Peyer's patch (tissue), 4 donors: ENCODE results near the gene GLT6D1. TPM values are rescaled to one million over a fixed set of nuclear protein-coding genes. Genes with fewer than 3 reads are reported as not detected.

Source experiments
- DNase-seq, 3 donors: peaks; one replicate each; pipeline ENCODE4 v3.0.0-alpha.2; 2017 to 2019
- H3K27ac ChIP-seq, 4 donors: fragments of 200-600 bp; sonication (generic); one replicate each; pipeline ENCODE4 v1.5.1; 2016 to 2019
- H3K27me3 ChIP-seq, 2 donors: fragments of 200-600 bp; sonication (generic); one replicate each; pipeline ENCODE4 v1.5.1; 2019
- H3K36me3 ChIP-seq, 3 donors: fragments of 200-600 bp; sonication (generic); one replicate each; pipeline ENCODE4 v1.5.1; 2016 to 2019
- H3K4me1 ChIP-seq, 4 donors: fragments of 200-600 bp; sonication (generic); one replicate each; pipeline ENCODE4 v1.5.1; 2016 to 2019
- H3K4me3 ChIP-seq, 4 donors: fragments of 200-600 bp; sonication (generic); 1 replicate in 3 of 4; 2 replicates in 1 of 4; pipeline ENCODE4 v1.5.1; 2016 to 2019; ENCODE audit warnings: mild to moderate bottlenecking in 1 of 4
- H3K9me3 ChIP-seq, 4 donors: fragments of 200-600 bp; sonication (generic); one replicate each; pipeline ENCODE4 v1.5.1; 2016 to 2019; ENCODE audit warnings: mild to moderate bottlenecking in 1 of 4
- POLR2A ChIP-seq, 2 donors: fragments of 450-650 bp; IDR thresholded peaks; one replicate each; pipeline ENCODE4 v1.5.1; 2017; ENCODE audit warnings: antibody characterized with exemption in 2 of 2, mild to moderate bottlenecking in 2 of 2, moderate library complexity in 2 of 2
- total RNA-seq, 4 donors: library from RNA; depleted of rRNA; stranded (reverse); fragments of >200 nt; gene quantifications; one replicate each; pipeline ENCODE4 v1.1.0, GENCODE V29; 2016
- TF ChIP-seq, protein P1 (sequence below), 6 experiments: fragments of 450-650 bp in 4 of 6; fragments of 200-600 bp in 2 of 6; sonication (generic) in 1 of 6; IDR thresholded peaks; one replicate each; pipeline ENCODE4 v1.5.1; 2017 to 2019; ENCODE audit warnings: antibody characterized with exemption in 6 of 6, mild to moderate bottlenecking in 3 of 6, moderate library complexity in 1 of 6

The GLT6D1 gene
- total RNA-seq, 4 donors from 2014 or later: not detected

DNA sequence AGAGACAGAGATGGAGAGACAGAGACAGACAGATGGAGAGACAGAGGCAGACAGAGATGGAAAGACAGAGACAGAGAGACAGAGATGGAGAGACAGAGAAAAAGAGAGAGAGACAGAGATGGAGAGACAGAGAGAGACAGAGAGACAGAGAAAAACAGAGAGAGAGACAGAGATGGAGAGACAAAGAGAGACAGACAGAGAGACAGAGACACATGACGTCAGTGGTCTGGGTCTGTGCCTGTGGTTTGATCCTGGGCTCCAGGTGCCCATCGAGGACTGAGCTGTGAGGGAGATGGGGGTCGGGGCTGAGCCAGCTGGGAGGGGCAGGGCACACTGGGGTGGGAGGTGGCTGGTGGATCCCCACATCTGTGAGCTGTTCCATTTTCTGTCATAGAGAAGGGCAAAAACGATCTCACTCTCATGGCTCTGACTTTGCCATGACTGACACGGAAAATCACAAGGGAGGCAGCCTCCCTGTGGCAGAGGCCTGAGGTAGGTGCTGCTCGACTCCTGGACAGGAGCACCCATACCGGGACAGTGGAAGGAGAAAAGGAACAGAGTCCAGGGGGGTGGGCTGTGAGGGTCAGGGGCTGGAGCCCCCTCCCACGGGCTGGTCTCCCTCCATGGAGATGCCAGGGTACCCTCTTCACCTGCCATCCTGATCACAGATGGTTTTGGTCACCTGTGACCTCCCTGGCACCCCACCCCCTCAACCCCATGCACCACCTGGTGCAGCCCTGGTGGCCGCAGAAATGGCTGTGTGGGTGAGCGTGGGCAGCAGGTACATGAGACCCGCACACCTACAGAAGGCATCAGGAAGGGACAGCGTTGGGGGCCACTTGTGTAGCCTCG, 28.8 kb downstream of the GLT6D1 start:
- Histone ChIP-seq H3K27ac (no peak overlapping the region), H3K9me3 (no peaks in the 10 kb centered on the region), H3K4me1 (no peaks in the 10 kb centered on the region), H3K4me3 (no peak overlapping the region), H3K36me3 (no peaks in the 10 kb centered on the region), H3K27me3 (no peaks in the 10 kb centered on the region)
- no peak for DNase-seq
- TF ChIP-seq, protein P1, sequence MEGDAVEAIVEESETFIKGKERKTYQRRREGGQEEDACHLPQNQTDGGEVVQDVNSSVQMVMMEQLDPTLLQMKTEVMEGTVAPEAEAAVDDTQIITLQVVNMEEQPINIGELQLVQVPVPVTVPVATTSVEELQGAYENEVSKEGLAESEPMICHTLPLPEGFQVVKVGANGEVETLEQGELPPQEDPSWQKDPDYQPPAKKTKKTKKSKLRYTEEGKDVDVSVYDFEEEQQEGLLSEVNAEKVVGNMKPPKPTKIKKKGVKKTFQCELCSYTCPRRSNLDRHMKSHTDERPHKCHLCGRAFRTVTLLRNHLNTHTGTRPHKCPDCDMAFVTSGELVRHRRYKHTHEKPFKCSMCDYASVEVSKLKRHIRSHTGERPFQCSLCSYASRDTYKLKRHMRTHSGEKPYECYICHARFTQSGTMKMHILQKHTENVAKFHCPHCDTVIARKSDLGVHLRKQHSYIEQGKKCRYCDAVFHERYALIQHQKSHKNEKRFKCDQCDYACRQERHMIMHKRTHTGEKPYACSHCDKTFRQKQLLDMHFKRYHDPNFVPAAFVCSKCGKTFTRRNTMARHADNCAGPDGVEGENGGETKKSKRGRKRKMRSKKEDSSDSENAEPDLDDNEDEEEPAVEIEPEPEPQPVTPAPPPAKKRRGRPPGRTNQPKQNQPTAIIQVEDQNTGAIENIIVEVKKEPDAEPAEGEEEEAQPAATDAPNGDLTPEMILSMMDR (IDR thresholded peaks at IDR 0.05): no peak
- TF ChIP-seq POLR2A (IDR thresholded peaks at IDR 0.05): no peak

DNA sequence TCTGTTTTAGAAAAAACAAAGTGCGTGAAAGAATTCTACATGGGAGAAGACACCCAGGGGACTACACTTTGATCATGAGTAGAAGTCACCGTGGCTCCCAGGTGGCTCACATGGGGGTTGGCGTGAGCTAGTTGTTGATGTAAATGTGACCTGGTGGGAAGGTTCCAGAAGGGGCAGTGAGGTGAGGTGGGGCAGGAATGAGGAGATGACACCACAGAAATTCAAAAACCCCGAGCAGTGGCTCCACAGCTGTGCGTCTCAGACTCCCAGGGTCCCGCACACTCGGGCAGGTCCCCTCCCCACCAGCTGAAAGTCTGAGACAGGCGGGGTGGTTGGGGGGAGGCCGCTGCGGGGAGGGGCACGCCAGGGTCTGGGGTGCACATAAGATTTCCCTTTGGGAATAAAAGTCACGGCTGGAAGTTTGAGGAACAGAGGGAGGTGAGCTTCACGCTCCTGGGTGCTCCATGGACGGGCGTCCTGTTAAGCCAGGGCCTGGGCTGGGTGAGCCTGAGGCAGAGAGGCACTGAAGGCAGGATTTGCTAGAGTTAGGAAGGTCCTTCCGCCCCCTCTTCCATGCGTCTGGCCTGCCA, 29.9 kb downstream of the GLT6D1 start:
- Histone ChIP-seq H3K27me3 (no peaks in the 10 kb centered on the region), H3K9me3 (no peaks in the 10 kb centered on the region), H3K4me1 (no peaks in the 10 kb centered on the region), H3K36me3 (no peaks in the 10 kb centered on the region), H3K27ac (no peak overlapping the region), H3K4me3 (no peak overlapping the region)
- TF ChIP-seq POLR2A (IDR thresholded peaks at IDR 0.05): no peak
- TF ChIP-seq, protein P1 (IDR thresholded peaks at IDR 0.05): no peak
- DNase-seq: peak in 1 of 3 donors; percentile 22

DNA sequence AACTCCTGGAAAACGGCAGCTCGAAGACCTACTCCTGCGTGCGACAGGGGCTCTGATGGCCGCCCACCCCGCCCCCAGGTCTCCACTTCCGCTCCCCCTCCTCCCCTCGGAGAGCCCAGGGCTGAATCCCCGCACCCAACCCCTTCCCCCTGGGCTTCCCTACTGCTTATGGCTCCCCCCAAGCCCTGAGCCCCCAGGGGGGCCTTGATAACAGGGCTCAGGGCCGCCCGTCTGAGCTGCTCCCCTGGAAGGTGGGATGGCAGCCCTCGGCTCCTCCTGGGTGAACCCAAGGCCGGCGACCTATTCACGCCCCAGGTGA, 30.4 kb downstream of the GLT6D1 start:
- peak in 1 of 3 donors; percentile 37 for DNase-seq
- Histone ChIP-seq H3K36me3 (no peaks in the 10 kb centered on the region), H3K4me1 (no peaks in the 10 kb centered on the region)

DNA sequence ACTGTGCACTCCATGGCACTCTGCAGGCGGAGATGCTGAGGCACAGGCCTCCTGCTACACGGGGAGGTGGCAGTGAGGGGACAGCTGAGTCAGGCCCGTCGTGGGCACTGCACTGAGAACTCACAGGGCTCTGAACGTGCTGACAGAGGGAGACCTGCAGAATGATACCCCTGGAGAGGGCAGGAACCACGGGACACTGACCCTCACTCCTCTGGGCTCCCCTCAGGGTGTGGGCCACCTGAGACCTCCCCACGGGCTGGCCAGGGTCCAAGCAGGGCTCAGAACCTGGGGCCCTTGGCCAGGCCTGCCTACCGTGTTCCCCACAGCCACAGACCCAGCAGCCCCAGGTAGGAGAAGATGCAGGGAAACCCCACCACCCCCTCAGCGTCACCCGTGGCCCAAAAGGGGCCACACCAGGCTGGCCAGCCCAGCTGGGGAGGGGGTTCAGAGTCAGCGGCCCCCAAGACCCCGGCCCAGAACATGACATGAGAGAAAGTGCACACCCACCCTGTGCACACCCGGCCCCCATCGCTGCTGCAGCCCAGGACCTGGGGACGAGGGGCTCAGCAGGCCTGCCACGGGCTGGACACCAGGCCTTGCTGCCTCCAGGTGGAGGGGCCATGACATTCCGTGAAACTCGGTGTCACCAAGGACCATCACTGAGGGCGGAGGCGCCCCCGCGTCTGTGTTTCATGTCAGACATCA, 30.9 kb downstream of the GLT6D1 start:
- no peak overlapping the region for H3K4me3 ChIP-seq
- no peak for TF ChIP-seq POLR2A (IDR thresholded peaks at IDR 0.05)
- TF ChIP-seq, protein P1 (IDR thresholded peaks at IDR 0.05): no peak
- no peak overlapping the region for H3K27ac ChIP-seq
- H3K27me3 ChIP-seq: no peaks in the 10 kb centered on the region
- peak in 1 of 3 donors; percentile 32 for DNase-seq
- no peaks in the 10 kb centered on the region for H3K4me1 ChIP-seq
- no peaks in the 10 kb centered on the region for H3K36me3 ChIP-seq
- H3K9me3 ChIP-seq: no peaks in the 10 kb centered on the region

More for the DNA sequence above, 30.4 kb downstream of the GLT6D1 start:
- Histone ChIP-seq H3K27me3 (no peaks in the 10 kb centered on the region), H3K27ac (no peak overlapping the region), H3K4me3 (no peak overlapping the region), H3K9me3 (no peaks in the 10 kb centered on the region)
- TF ChIP-seq, protein P1 (IDR thresholded peaks at IDR 0.05): no peak
- TF ChIP-seq POLR2A (IDR thresholded peaks at IDR 0.05): no peak

DNA sequence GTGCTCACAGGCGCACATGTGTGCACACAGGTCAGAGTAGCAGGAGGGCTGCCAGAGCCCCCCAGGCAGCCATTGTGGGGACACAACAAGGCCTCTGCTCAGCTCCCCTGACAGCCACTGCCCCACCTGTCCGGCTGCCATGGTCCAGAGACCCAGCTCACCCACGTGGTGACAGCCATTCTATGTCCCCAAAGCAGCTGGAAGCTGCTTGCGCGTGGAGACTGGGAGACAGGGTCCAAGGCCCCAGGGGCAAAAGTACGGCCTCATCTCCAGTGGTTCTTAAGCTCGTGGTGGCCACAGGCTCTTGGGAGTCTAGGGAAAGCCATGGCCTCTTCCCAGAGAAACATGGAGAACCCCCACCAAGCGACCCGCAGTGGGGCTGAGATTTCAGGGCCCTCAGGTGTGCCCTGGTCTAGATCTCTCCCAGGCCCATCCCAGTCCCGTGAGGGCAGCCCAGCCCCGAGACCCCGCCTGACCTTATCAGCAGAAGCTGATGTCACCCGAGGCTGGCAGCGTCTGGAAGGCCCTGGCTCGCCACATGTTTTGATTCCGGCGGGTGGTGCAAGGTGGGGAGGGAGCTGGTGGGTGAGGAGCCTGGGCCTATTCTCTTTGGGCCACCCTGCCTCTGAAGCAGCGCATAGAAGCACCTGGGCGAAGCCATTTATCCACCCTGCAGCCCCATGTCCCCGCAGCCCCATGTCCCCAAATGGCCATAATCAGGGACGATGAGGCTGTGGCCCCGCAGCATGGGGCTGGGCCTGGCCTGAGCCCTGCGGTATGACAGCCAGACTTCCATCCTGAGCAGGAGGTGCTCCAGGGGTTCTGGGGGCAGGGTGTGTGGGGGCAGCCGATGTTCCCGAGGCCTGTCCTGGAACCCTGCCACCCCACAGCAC, 31.7 kb downstream of the GLT6D1 start:
- no peak for TF ChIP-seq POLR2A (IDR thresholded peaks at IDR 0.05)
- TF ChIP-seq, protein P1 (IDR thresholded peaks at IDR 0.05): no peak

More for the DNA sequence above, 31.7 kb downstream of the GLT6D1 start:
- peak in 2 of 3 donors; percentile 33 to 39 for DNase-seq
- H3K9me3 ChIP-seq: no peaks in the 10 kb centered on the region
- no peak overlapping the region for H3K4me3 ChIP-seq
- no peak overlapping the region for H3K27ac ChIP-seq
- no peaks in the 10 kb centered on the region for H3K4me1 ChIP-seq
- H3K36me3 ChIP-seq: no peaks in the 10 kb centered on the region
- H3K27me3 ChIP-seq: no peaks in the 10 kb centered on the region
